Superior temporal gyrus (tissue), 1 donor: Measurements from ENCODE around the gene CHRM1.

Source experiments
- DNase-seq: peaks from one replicate; pipeline ENCODE4 v3.0.0-alpha.2; 2016; ENCODE audit errors: extremely low spot score

CHRM1 gene

GRCh38 chr11:62905296-62905695 lies 15.9 kb downstream of the CHRM1 start:
- DNase-seq, result no peak

DNA sequence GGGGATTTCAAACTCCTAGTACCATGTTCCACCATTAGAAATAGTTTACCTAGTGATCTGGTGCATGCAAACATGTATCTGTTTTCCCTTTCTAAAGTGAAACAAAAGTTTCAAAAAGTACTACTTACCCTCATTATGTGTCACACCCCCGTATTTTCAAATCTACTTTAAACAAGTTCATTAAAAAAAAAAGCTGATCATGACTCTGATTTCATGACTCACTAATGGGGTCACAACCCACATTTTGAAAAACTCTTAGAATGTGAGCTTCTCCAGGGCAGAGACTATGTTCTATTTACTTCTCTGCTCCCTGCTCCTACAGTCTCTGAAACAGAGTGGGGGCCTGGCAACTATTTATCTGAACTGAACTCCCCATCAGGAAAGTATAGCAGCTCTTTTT lies 18.2 kb downstream of the CHRM1 start:
- DNase-seq, result no peak

DNA sequence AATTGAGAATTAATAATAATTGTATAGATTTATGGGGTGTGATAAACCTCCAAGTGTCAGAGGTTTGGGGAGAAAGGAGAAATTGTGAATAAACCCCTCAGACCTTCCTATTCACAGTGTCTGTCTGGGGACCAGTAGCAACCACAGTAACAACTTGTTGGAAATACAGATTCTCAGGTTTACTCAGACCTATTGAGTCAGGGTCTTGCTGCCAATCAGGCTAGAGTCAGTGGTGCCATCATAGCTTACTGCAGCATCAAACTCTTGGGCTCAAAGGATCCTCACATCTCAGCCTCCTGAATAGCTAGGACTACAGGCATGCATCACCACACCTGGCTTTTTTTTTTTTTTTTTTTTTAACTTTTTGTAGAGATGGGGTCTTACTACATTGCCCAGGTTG lies 23.1 kb downstream of the CHRM1 start:
- DNase-seq, result no peak

DNA sequence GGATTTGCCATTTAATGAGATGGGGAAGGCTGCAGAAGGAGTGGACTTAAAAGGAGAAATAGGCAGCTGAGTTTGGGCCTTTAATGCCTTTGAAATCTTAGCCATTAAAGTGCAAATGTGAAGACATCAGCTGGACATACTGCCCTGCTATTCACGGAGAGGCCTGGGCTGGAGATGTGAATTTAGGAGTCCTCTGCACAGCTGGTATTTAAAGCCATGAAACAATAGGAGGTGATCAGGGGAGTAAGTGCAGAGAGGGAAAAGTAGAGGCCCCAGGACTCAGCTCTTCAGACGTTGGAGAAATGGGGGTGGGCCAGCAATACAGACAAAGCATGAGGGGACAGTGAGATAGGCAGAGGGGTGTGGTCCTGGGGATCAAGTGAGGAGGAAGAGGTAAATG lies 23.9 kb downstream of the CHRM1 start:
- no peak for DNase-seq

DNA sequence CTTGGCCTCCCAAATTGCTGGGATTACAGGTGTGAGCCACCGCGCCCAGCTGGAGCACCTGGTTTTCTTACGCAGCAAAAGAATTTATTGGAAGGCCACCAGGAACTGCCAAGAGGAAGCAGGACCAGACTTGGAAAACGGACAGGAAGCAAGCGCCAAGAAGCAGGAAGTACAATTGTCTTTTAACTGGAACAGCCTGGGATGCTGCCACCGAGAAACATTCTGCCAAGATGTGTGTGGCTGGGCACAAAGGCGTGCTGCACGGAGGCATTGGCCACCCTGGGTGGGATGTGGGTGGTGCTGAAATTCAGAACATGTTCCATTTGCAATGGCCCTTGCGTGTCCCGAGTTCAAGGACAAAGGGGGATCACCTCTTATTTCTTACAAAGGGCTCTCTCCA lies 25.1 kb downstream of the CHRM1 start:
- DNase-seq, result no peak

- no peak for DNase-seq
Observed at GRCh38 chr11:62895501-62895900, 25.7 kb downstream of the CHRM1 start.

DNA sequence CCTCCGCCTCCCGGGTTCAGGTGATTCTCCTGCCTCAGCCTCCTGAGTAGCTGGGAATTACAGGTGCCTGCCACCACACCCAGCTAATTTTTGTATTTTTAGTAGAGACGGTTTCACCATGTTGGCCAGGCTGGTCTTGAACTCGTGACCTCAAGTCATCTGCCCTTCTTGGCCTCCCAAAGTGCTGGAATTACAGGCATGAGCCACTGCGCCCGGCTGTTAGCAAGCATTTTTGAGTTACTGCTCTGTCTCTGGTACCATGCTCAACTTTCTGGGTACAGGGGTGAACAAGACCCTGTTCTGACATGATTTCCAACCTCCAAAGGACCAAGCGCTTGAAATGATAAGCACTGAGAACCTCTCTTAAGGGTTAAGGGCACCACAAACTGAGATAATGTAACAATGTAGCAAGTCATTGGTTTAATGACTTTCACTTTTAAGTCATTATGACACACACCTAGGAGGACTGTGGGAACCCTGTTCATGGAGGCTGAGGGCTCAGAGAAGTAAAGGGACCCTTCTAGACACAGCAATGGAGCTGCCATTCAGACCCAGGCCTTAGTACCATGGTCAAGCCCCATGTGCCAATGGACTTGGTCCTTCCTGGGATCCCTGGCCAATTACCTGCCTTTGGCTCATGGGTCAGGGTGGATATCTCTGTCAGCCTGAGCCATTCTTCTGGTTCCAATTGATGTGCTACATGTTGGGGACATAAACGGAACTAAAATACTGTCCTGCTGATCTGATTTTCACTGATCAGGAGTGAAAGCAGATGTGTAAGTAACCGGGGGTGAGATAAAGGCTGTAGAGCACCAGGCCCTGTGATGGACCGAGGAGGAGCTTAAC lies 28.9 kb downstream of the CHRM1 start:
- no peak for DNase-seq

- no peak for DNase-seq
Observed at GRCh38 chr11:62889484-62890437, 31.4 kb downstream of the CHRM1 start.

DNA sequence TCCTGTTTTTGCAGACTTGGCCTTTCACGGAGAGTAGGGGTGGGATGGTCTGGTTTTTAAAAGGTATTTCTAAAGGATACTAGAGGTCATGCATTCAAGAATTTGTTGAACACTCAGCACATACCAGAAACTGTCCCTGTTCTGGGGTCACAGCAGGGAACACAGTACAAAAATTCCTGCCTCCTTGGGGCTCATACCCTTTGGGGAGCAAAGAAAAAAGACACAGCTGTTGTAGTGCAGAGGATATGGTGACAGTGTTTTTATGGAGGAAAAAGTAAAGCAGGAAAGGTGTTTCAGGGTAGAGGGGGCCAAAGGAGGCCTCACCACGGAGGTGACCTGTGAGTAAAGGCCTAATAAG lies 32.1 kb downstream of the CHRM1 start:
- DNase-seq, result no peak

GRCh38 chr11:62888406-62888805 lies 32.8 kb downstream of the CHRM1 start:
- no peak for DNase-seq

- DNase-seq, result no peak
Observed at GRCh38 chr11:62885137-62885750, 35.9 kb downstream of the CHRM1 start.

DNA sequence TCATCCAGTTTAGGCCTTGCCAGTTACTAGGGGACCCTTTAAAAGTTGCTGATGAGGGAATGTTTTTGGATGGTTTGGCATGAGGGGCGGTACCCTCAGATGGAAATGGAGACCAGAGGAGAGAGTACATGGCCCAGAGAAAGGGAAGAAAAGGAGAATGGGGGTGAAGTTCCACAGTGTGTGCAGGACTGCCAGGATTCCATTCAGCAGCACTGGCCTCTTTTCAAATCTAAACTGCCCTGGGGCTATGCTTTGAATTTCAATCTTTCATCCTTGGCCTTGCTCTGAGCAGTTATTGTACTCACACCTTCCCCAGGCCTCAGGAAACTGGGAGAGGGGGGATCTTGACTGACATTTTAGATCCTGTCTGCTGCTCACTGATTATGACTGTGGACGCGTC lies 37.5 kb downstream of the CHRM1 start:
- DNase-seq, result no peak

DNA sequence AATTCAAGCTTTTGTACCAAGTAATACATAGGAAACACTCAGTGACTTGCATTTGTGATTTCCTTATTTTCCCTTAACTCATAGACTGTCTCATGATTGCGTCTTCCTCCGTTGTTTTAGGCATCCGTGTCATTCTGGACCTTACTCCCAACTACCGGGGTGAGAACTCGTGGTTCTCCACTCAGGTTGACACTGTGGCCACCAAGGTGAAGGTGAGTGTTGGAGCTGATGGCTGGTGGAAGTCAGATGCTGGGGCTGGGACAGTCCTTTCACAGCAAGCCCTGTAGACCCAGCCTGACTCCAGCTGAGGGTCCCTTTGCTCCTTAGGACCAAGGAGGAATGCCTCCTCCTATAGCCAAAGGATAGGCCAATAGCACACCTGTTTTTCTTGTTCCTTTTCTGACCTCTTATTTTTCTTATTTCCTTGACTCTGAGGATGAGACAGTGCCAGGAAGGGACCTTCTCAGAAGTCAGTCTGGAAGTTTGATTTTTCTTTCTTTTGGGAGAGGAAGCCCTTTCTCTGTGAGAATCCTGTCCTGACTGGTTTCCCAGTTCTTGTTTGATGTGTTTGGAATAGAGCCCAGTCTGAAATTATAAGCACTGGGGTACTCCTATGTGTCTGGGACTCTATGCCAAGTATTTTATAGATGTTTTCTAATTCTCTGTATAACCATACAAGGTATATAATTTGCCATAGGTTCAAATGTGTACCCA lies 38.2 kb downstream of the CHRM1 start:
- no peak for DNase-seq

DNA sequence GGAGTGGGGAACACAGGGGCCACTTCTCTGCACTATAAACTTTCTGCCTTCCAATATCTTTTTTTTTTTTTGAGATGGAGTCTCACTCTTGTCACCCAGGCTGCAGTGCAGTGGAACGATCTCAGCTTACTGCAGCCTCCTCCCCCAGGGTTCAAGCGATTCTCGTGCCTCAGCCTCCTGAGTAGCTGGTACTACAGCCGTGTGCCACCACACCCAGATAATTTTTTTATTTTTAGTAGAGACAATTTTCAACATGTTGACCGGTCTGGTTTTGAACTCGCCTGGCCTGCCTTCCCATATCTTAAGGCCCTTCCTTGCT lies 38.8 kb downstream of the CHRM1 start:
- DNase-seq, result no peak

DNA sequence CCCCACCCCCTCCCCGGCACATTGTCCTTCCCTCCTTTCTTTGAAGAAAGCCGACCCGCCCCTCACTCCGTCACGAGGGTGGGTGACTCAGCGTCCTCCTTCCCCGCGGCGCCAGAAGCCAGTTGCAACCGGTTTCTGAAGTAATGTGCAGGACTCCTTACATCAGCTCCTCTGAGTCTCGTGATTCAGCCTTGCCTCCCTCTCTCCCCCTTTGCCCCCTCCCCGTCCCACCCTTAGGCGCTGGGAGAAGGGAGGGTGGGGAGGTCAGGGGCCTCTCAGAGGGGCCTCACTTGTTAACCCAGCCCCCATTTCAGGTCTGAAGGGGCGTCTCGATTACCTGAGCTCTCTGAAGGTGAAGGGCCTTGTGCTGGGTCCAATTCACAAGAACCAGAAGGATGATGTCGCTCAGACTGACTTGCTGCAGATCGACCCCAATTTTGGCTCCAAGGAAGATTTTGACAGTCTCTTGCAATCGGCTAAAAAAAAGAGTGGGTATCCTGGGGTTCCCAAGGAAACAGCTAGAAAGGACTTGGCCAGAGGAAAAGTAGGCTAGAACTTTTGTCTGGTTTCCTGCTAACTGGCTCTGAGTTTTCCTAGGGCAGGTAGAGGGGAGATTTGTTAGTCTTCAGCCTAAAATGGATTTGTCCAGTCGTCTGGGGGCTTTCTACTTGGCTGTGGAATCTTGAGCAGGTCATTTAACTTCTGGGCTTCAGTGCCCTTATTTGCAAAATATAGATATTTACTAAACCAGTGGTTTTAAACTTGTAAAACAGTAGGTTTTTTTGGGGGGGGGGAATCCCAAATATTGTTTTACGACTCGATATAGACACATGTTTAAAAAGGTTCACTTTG lies 39.4 kb downstream of the CHRM1 start:
- peak; percentile 83 for DNase-seq

- peak; percentile 82 for DNase-seq
Observed at GRCh38 chr11:62880803-62881578, 40.2 kb downstream of the CHRM1 start, which contains the start of gene SLC3A2. SLC3A2 (plus strand) TSS chr11:62880896; CDS start chr11:62881024, 128 bp downstream.

DNA sequence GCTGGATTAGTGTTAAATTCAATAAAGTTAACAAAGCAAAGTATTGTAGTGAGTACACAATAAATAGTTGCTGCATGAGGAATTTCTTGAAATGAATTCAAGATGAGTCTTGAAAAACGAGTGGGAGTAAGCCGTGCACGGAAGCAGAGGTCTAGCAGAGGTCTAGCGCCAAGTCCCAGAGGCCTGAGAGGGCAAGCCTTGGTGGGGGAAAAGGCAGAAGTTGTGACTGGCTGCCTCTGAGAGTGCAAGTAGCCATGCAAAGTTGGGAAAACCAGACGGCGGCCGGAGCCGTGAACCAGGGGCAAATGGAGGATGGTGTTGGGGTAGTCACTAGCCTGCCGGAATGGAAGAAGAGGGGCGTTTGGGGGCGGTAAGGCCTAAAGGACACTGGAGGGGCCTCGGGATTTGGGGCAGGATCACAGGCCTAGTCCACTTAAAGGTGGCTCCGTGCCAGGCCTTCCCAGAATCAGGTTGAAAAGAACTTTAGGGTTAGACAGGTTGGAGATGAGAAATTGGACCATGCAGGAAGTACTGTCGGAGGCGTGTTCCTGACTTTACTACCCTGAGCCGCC lies 40.8 kb downstream of the CHRM1 start:
- peak; percentile 79 for DNase-seq

- DNase-seq, result no peak
Observed at GRCh38 chr11:62879235-62879978, 41.8 kb downstream of the CHRM1 start.

DNA sequence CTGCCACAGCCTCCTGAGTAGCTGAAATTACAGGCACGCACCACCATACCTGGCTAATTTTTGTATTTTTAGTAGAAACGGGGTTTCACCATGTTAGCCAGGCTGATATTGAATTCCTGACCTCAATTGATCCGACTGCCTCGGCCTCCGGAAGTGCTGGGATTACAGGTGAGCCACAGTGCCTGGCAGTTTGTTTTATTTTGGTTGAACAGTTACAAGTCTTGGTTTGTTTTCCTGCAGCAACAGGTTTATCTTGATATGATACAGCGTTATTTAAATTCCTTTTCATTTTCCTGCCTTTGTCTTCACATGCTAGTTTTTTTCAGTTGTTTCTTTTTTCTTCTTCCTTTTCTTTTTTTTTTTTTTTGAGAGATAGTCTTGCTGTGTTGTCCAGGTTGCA lies 44.5 kb downstream of the CHRM1 start:
- DNase-seq, result no peak
